ENCODE results near the gene CCDC158.
"Not testable (repeated sequence)": the region's sequence is repeated elsewhere in the genome, so short reads cannot be mapped to it uniquely, and the experiment has no call there.

Gene CCDC158

GRCh38 chr4:76364763-76365162 is 56.2 kb downstream of the CCDC158 start:
- DNase-seq: no peak

GRCh38 chr4:76363556-76364290 is 57.2 kb downstream of the CCDC158 start:
- DNase-seq: no peak

GRCh38 chr4:76361689-76362412 is 59.1 kb downstream of the CCDC158 start:
- DNase-seq: no peak

- DNase-seq: not testable (repeated sequence)
Measured at GRCh38 chr4:76359881-76360466, 61.0 kb downstream of the CCDC158 start.

GRCh38 chr4:76357981-76358380 is 63.0 kb downstream of the CCDC158 start:
- DNase-seq: no peak

- DNase-seq: no peak
Measured at GRCh38 chr4:76354517-76355473, 66.1 kb downstream of the CCDC158 start.

GRCh38 chr4:76342803-76343202 is 78.1 kb downstream of the CCDC158 start:
- no peak for DNase-seq

- no peak for DNase-seq
Measured at GRCh38 chr4:76342191-76342590, 78.8 kb downstream of the CCDC158 start.

GRCh38 chr4:76341063-76341462 is 79.9 kb downstream of the CCDC158 start:
- DNase-seq: no peak

GRCh38 chr4:76339364-76339763 is 81.6 kb downstream of the CCDC158 start:
- no peak for DNase-seq

- no peak for DNase-seq
Measured at GRCh38 chr4:76334885-76335284, 86.1 kb downstream of the CCDC158 start.

GRCh38 chr4:76326515-76326914 is 94.4 kb downstream of the CCDC158 start:
- no peak for DNase-seq

GRCh38 chr4:76325072-76325471 is 95.9 kb downstream of the CCDC158 start:
- no peak for DNase-seq

GRCh38 chr4:76322236-76322635 is 98.7 kb downstream of the CCDC158 start:
- no peak for DNase-seq

- DNase-seq: no peak
Measured at GRCh38 chr4:76316131-76316530, 104.8 kb downstream of the CCDC158 start.

- no peak for DNase-seq
Measured at GRCh38 chr4:76315267-76315918, 105.5 kb downstream of the CCDC158 start.

- DNase-seq: no peak
Measured at GRCh38 chr4:76313547-76313946, 107.4 kb downstream of the CCDC158 start.

GRCh38 chr4:76312457-76312856 is 108.5 kb downstream of the CCDC158 start:
- DNase-seq: no peak

- DNase-seq: no peak
Measured at GRCh38 chr4:76311896-76312331, 109.0 kb downstream of the CCDC158 start.

- DNase-seq: no peak
Measured at GRCh38 chr4:76310683-76311082, 110.3 kb downstream of the CCDC158 start.

GRCh38 chr4:76309939-76310550 is 110.9 kb downstream of the CCDC158 start:
- DNase-seq: no peak

GRCh38 chr4:76308548-76308947 is 112.4 kb downstream of the CCDC158 start:
- no peak for DNase-seq

Measured in cortex of kidney (tissue), 1 donor.